Muscle of back (tissue), 11 donors: ENCODE data around the gene GREM2. TPM values are rescaled to one million over a fixed set of nuclear protein-coding genes. Genes with fewer than 3 reads are reported as not detected.

Experiments
- DNase-seq, 3 donors: peaks; one replicate each; pipeline versions ENCODE4 v3.0.0 to v3.0.0-alpha.2; 2013
- polyA plus RNA-seq, 10 donors: library from polyadenylated mRNA; unstranded; fragments of 120-200 nt; gene quantifications; one replicate each; pipeline ENCODE4 v1.2.1, GENCODE V29; 2013; ENCODE audit not compliant: insufficient read length in 10 of 10

Gene GREM2
- polyA plus RNA-seq, 10 donors: 2.5 to 13.6 (median 3.5) TPM

DNA sequence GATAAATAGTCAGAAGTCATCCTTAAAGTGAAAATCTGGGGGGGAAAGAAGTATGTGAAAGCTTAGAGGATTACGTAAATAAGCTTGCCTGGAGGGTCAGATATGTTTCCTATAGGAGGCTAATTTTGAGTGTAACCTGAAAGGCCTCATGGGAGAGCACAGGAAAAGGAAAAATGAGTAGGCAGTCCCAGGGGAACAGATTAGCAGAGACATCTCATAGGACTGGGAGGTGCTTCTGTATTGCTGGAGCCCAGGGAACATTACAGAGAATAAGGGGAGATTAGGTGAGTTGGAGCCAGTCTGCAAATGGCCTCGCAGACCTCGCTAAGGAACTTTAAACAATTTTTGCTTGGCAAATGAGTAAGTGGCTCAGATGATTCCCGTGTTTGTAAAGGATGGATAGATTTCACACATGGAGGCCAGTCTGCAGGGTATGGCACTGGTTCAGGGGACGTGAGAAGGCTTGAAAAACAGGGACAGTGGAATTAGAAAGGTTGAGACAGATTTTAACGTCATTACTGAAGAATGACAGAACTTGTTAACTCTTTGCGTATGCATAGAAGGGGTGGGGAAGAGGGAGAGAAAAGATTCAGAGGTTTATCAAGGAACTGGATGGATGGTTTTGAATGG lies 149.1 kb downstream of the GREM2 start:
- DNase-seq: peak in 1 of 3 donors; percentile 32

DNA sequence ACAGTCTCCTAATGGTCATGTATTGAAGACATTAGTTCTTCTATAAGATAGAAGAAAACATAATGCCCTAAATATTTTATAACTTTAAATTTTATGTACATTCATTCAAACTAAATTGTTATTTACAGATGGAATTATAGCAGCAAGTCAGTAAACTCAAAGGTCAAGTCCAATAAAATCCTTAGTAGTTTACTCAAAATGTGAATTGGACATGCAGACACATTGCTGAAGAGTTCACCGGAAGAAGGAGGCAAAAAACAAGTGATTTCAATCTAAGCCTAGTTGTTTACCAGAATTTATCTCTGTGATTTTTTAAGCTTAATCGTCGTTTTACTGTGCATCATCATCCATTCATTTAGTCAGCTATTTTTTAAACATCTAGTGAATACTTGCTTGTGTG lies 149.7 kb downstream of the GREM2 start:
- no peak for DNase-seq

GRCh38 chr1:240457203-240457602 lies 154.8 kb downstream of the GREM2 start:
- no peak for DNase-seq

GRCh38 chr1:240455228-240455821 lies 156.6 kb downstream of the GREM2 start:
- DNase-seq: no peak

DNA sequence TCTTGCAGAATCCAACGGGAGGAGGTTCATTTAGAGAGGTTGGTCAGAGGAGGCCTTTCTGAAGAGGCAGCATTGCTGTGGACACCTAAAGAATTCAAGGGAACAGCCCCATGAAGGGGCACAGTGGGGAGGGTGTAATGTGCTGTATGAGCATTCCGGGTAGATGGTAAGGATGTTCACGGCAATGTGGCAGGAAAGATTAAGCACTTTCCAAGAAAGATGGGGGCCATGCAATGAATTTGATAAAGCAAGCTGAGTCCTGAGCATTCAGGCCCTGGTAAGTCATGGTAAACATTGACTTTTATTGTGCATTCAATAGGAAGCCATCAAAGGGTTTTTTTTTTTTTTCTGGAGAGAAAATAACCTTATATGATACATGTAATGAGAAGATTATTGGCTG lies 166.6 kb downstream of the GREM2 start:
- no peak for DNase-seq

DNA sequence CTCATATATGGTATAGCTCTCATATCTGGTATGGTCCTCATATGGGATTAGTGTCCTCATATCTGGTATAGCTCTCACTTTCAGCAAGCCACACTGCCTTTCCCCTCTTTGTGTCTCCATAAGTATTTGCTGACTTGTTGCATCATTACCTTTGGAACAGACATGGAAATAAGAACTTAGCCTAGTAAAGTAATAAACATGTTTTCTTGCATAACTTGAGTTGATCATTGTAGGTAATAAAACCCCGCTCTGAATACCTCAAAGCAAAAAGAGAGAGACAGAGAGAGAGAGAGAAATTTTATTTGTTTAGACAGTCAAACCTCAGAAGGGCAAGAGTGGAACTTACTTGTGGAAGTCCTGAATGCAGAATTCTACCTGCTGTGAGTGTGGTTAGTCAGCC lies 170.3 kb downstream of the GREM2 start:
- DNase-seq: no peak
